Measurements from ENCODE around the gene GSG1L.
A peak's percentile ranks its signal among the peaks of the same experiment; 100 is the strongest.

GSG1L gene

GRCh38 chr16:27781981-27782880 is 281.3 kb downstream of the GSG1L start:
- DNase-seq (ENCODE audit: low read depth): no peak
- H3K4me3 ChIP-seq (ENCODE audit: control insufficient read depth, low read depth, low read length): no peak overlapping the region
- no peak for TF ChIP-seq CTCF (IDR thresholded peaks at IDR 0.05; ENCODE audit: control insufficient read depth, insufficient read depth, low read depth, low read length, missing control alignments)

GRCh38 chr16:27781195-27781524 is 282.4 kb downstream of the GSG1L start:
- TF ChIP-seq CTCF (IDR thresholded peaks at IDR 0.05; ENCODE audit: control insufficient read depth, insufficient read depth, low read depth, low read length, missing control alignments): no peak
- no peak for DNase-seq (ENCODE audit: low read depth)

GRCh38 chr16:27780468-27781194 is 282.9 kb downstream of the GSG1L start:
- no peak for DNase-seq (ENCODE audit: low read depth)
- H3K4me3 ChIP-seq (ENCODE audit: control insufficient read depth, low read depth, low read length): no peak overlapping the region
- TF ChIP-seq CTCF (IDR thresholded peaks at IDR 0.05; ENCODE audit: control insufficient read depth, insufficient read depth, low read depth, low read length, missing control alignments): no peak

More at GRCh38 chr16:27781195-27781524, 282.4 kb downstream of the GSG1L start:
- no peak overlapping the region for H3K4me3 ChIP-seq (ENCODE audit: control insufficient read depth, low read depth, low read length)

GRCh38 chr16:27779641-27780164 is 283.8 kb downstream of the GSG1L start:
- no peak overlapping the region for H3K4me3 ChIP-seq (ENCODE audit: control insufficient read depth, low read depth, low read length)
- peak; percentile 79 for TF ChIP-seq CTCF (IDR thresholded peaks at IDR 0.05; ENCODE audit: control insufficient read depth, insufficient read depth, low read depth, low read length, missing control alignments)
- peak; percentile 10 for DNase-seq (ENCODE audit: low read depth)

- no peak for TF ChIP-seq CTCF (IDR thresholded peaks at IDR 0.05; ENCODE audit: control insufficient read depth, insufficient read depth, low read depth, low read length, missing control alignments)
- DNase-seq (ENCODE audit: low read depth): no peak
- no peak overlapping the region for H3K4me3 ChIP-seq (ENCODE audit: control insufficient read depth, low read depth, low read length)
These were observed 284.5 kb downstream of the GSG1L start for GRCh38 chr16:27778926-27779570.

GRCh38 chr16:27778171-27778925 is 285.2 kb downstream of the GSG1L start:
- TF ChIP-seq CTCF (IDR thresholded peaks at IDR 0.05; ENCODE audit: control insufficient read depth, insufficient read depth, low read depth, low read length, missing control alignments): no peak
- DNase-seq (ENCODE audit: low read depth): no peak
- no peak overlapping the region for H3K4me3 ChIP-seq (ENCODE audit: control insufficient read depth, low read depth, low read length)
